Measurements from ENCODE around the gene PLA2G6.

The PLA2G6 gene

GRCh38 chr22:38220653-38221386, 39.2 kb upstream of the PLA2G6 start:
- Histone ChIP-seq H3K4me1 (ENCODE audit: control insufficient read depth, insufficient read depth, low read length) (peaks cover 63% of the 10 kb centered on the region), H3K9ac (ENCODE audit: low read length) (peak overlapping the region; percentile 51), H3K36me3 (ENCODE audit: control insufficient read depth, insufficient read depth, low read length) (peaks cover 6% of the 10 kb centered on the region), H3K9me3 (ENCODE audit: control insufficient read depth, low read length) (no peaks in the 10 kb centered on the region), H3K4me3 (ENCODE audit: low read length) (no peak overlapping the region), H3K27me3 (ENCODE audit: control insufficient read depth, insufficient read depth, low read length) (no peaks in the 10 kb centered on the region)

GRCh38 chr22:38220163-38220562, 38.5 kb upstream of the PLA2G6 start:
- Histone ChIP-seq H3K9me3 (ENCODE audit: control insufficient read depth, low read length) (no peaks in the 10 kb centered on the region), H3K27me3 (ENCODE audit: control insufficient read depth, insufficient read depth, low read length) (no peaks in the 10 kb centered on the region), H3K4me3 (ENCODE audit: low read length) (no peak overlapping the region), H3K36me3 (ENCODE audit: control insufficient read depth, insufficient read depth, low read length) (no peaks in the 10 kb centered on the region), H3K9ac (ENCODE audit: low read length) (peak overlapping the region; percentile 51), H3K4me1 (ENCODE audit: control insufficient read depth, insufficient read depth, low read length) (peaks cover 69% of the 10 kb centered on the region)

- peaks cover 69% of the 10 kb centered on the region for H3K4me1 ChIP-seq (ENCODE audit: control insufficient read depth, insufficient read depth, low read length)
- no peaks in the 10 kb centered on the region for H3K9me3 ChIP-seq (ENCODE audit: control insufficient read depth, low read length)
- H3K4me3 ChIP-seq (ENCODE audit: low read length) = no peak overlapping the region
- no peaks in the 10 kb centered on the region for H3K27me3 ChIP-seq (ENCODE audit: control insufficient read depth, insufficient read depth, low read length)
- no peaks in the 10 kb centered on the region for H3K36me3 ChIP-seq (ENCODE audit: control insufficient read depth, insufficient read depth, low read length)
- peak overlapping the region; percentile 51 for H3K9ac ChIP-seq (ENCODE audit: low read length)
Measured at GRCh38 chr22:38219632-38220031, 38.0 kb upstream of the PLA2G6 start.

GRCh38 chr22:38218661-38219622, 37.3 kb upstream of the PLA2G6 start:
- Histone ChIP-seq H3K9me3 (ENCODE audit: control insufficient read depth, low read length) (no peaks in the 10 kb centered on the region), H3K27me3 (ENCODE audit: control insufficient read depth, insufficient read depth, low read length) (no peaks in the 10 kb centered on the region), H3K36me3 (ENCODE audit: control insufficient read depth, insufficient read depth, low read length) (no peaks in the 10 kb centered on the region), H3K9ac (ENCODE audit: low read length) (peak overlapping the region; percentile 51), H3K4me3 (ENCODE audit: low read length) (no peak overlapping the region), H3K4me1 (ENCODE audit: control insufficient read depth, insufficient read depth, low read length) (peaks cover 72% of the 10 kb centered on the region)

GRCh38 chr22:38215156-38216038, 33.8 kb upstream of the PLA2G6 start:
- Histone ChIP-seq H3K27me3 (ENCODE audit: control insufficient read depth, insufficient read depth, low read length) (no peaks in the 10 kb centered on the region), H3K4me3 (ENCODE audit: low read length) (no peak overlapping the region), H3K9ac (ENCODE audit: low read length) (no peak overlapping the region), H3K4me1 (ENCODE audit: control insufficient read depth, insufficient read depth, low read length) (peaks cover 47% of the 10 kb centered on the region), H3K9me3 (ENCODE audit: control insufficient read depth, low read length) (no peaks in the 10 kb centered on the region), H3K36me3 (ENCODE audit: control insufficient read depth, insufficient read depth, low read length) (no peaks in the 10 kb centered on the region)

- Histone ChIP-seq H3K4me3 (ENCODE audit: low read length) (no peak overlapping the region), H3K9ac (ENCODE audit: low read length) (no peak overlapping the region), H3K4me1 (ENCODE audit: control insufficient read depth, insufficient read depth, low read length) (peaks cover 38% of the 10 kb centered on the region), H3K27me3 (ENCODE audit: control insufficient read depth, insufficient read depth, low read length) (no peaks in the 10 kb centered on the region), H3K9me3 (ENCODE audit: control insufficient read depth, low read length) (no peaks in the 10 kb centered on the region), H3K36me3 (ENCODE audit: control insufficient read depth, insufficient read depth, low read length) (no peaks in the 10 kb centered on the region)
Measured at GRCh38 chr22:38214302-38215056, 32.8 kb upstream of the PLA2G6 start.

- no peak overlapping the region for H3K4me3 ChIP-seq (ENCODE audit: low read length)
- no peaks in the 10 kb centered on the region for H3K27me3 ChIP-seq (ENCODE audit: control insufficient read depth, insufficient read depth, low read length)
- H3K9me3 ChIP-seq (ENCODE audit: control insufficient read depth, low read length) = no peaks in the 10 kb centered on the region
- peaks cover 33% of the 10 kb centered on the region for H3K4me1 ChIP-seq (ENCODE audit: control insufficient read depth, insufficient read depth, low read length)
- H3K9ac ChIP-seq (ENCODE audit: low read length) = no peak overlapping the region
- H3K36me3 ChIP-seq (ENCODE audit: control insufficient read depth, insufficient read depth, low read length) = no peaks in the 10 kb centered on the region
Measured at GRCh38 chr22:38213990-38214301, 32.3 kb upstream of the PLA2G6 start.

- Histone ChIP-seq H3K36me3 (ENCODE audit: control insufficient read depth, insufficient read depth, low read length) (no peaks in the 10 kb centered on the region), H3K4me1 (ENCODE audit: control insufficient read depth, insufficient read depth, low read length) (peaks cover 28% of the 10 kb centered on the region), H3K9ac (ENCODE audit: low read length) (no peak overlapping the region), H3K4me3 (ENCODE audit: low read length) (no peak overlapping the region), H3K27me3 (ENCODE audit: control insufficient read depth, insufficient read depth, low read length) (no peaks in the 10 kb centered on the region), H3K9me3 (ENCODE audit: control insufficient read depth, low read length) (no peaks in the 10 kb centered on the region)
Measured at GRCh38 chr22:38213319-38213989, 31.8 kb upstream of the PLA2G6 start.

GRCh38 chr22:38212442-38212841, 30.8 kb upstream of the PLA2G6 start:
- Histone ChIP-seq H3K4me1 (ENCODE audit: control insufficient read depth, insufficient read depth, low read length) (peaks cover 18% of the 10 kb centered on the region), H3K9me3 (ENCODE audit: control insufficient read depth, low read length) (no peaks in the 10 kb centered on the region), H3K27me3 (ENCODE audit: control insufficient read depth, insufficient read depth, low read length) (no peaks in the 10 kb centered on the region), H3K9ac (ENCODE audit: low read length) (no peak overlapping the region), H3K36me3 (ENCODE audit: control insufficient read depth, insufficient read depth, low read length) (no peaks in the 10 kb centered on the region), H3K4me3 (ENCODE audit: low read length) (no peak overlapping the region)

- H3K36me3 ChIP-seq (ENCODE audit: control insufficient read depth, insufficient read depth, low read length) = no peaks in the 10 kb centered on the region
- no peak overlapping the region for H3K4me3 ChIP-seq (ENCODE audit: low read length)
- peaks cover 18% of the 10 kb centered on the region for H3K4me1 ChIP-seq (ENCODE audit: control insufficient read depth, insufficient read depth, low read length)
- H3K9ac ChIP-seq (ENCODE audit: low read length) = no peak overlapping the region
- no peaks in the 10 kb centered on the region for H3K9me3 ChIP-seq (ENCODE audit: control insufficient read depth, low read length)
- no peaks in the 10 kb centered on the region for H3K27me3 ChIP-seq (ENCODE audit: control insufficient read depth, insufficient read depth, low read length)
Measured at GRCh38 chr22:38211556-38211955, 29.9 kb upstream of the PLA2G6 start.

- Histone ChIP-seq H3K27me3 (ENCODE audit: control insufficient read depth, insufficient read depth, low read length) (no peaks in the 10 kb centered on the region), H3K4me3 (ENCODE audit: low read length) (no peak overlapping the region), H3K9me3 (ENCODE audit: control insufficient read depth, low read length) (no peaks in the 10 kb centered on the region), H3K4me1 (ENCODE audit: control insufficient read depth, insufficient read depth, low read length) (peaks cover 17% of the 10 kb centered on the region), H3K9ac (ENCODE audit: low read length) (no peak overlapping the region), H3K36me3 (ENCODE audit: control insufficient read depth, insufficient read depth, low read length) (no peaks in the 10 kb centered on the region)
Measured at GRCh38 chr22:38208551-38208968, 26.9 kb upstream of the PLA2G6 start.

Data from mucosa of stomach (tissue), 1 donor.